HepG2 (cell line): ENCODE measurements around the gene LTA4H.

Experiments
- POLR2A ChIP-seq, 2 experiments: IDR thresholded peaks; 2 replicates each; pipeline ENCODE4 v1.6.1; 2011; ENCODE audit warnings: low read depth in 2 of 2, low read length in 2 of 2, mild to moderate bottlenecking in 1 of 2, moderate library complexity in 1 of 2; ENCODE audit not compliant: insufficient read depth in 1 of 2
- SNAPC5 ChIP-seq: sonication (generic); formaldehyde crosslinking; IDR thresholded peaks from 2 replicates; pipeline ENCODE4 v1.8.1; 2023; ENCODE audit warnings: mild to moderate bottlenecking, missing genetic modification reagents, borderline replicate concordance
- TGIF2 ChIP-seq: IDR thresholded peaks from 2 replicates; pipeline ENCODE4 v1.6.1; 2016; ENCODE audit warnings: control low read depth, missing compliant biosample characterization
- THAP7 ChIP-seq: sonication (generic); formaldehyde crosslinking; IDR thresholded peaks from 2 replicates; pipeline ENCODE4 v1.8.1; 2023; ENCODE audit warnings: mild to moderate bottlenecking, missing genetic modification reagents
- ZNF10 ChIP-seq: sonication (generic); formaldehyde crosslinking; IDR thresholded peaks from 2 replicates; pipeline ENCODE4 v1.4.0; 2020; ENCODE audit warnings: mild to moderate bottlenecking, low read depth, missing genetic modification reagents, borderline replicate concordance

- TF ChIP-seq SNAPC5 (CRISPR knock-in tag) (no peak), ZNF10 (CRISPR knock-in tag) (no peak), POLR2A (IDR thresholded peaks at IDR 0.05; ENCODE audit: insufficient read depth in 1 of 2, low read depth in 2 of 2, low read length in 2 of 2) (no peak), THAP7 (no peak), TGIF2 (CRISPR knock-in tag) (no peak)
Measured at GRCh38 chr12:96047229-96048211, 12.1 kb upstream of the LTA4H start.
